ENCODE measurements around the gene GRK4.
"Not testable (repeated sequence)": the region's sequence is repeated elsewhere in the genome, so short reads cannot be mapped to it uniquely, and the experiment has no call there.

DNA sequence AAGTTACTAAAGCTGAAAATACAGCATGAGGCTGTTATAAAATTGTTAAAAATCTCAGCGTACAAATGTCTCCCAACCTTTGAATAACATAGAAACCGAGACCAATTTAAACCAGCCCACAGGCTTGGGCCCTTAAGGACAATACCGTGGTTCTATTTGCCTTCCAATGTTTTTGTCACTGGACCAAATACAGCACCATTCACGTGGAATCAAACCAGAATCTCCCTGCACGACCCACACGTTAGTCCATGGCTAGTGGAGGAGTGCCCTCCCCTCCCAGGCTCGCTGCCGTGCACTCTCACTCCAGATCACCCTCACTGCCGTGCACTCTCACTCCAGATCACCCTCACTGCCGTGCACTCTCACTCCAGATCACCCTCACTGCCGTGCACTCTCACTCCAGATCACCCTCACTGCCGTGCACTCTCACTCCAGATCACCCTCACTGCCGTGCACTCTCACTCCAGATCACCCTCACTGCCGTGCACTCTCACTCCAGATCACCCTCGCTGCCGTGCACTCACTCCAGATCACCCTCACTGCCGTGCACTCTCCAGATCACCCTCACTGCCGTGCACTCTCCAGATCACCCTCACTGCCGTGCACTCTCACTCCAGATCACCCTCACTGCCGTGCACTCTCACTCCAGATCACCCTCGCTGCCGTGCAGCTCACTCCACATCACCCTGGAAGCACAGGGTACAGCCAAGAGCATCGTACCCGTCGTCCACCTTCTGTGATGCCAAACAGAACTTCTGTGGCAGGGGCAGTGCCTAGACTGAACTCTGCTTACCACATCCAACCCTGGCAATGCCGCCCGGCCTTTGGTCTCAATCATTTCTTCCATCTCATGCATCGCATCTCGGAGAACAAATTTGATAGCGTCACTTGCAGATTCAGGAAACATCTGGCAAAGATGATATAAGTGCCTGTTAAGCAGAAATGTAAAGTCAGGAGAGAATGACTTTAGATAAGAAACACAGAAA, 17.5 kb upstream of the GRK4 start:
- TF ChIP-seq, protein P1, sequence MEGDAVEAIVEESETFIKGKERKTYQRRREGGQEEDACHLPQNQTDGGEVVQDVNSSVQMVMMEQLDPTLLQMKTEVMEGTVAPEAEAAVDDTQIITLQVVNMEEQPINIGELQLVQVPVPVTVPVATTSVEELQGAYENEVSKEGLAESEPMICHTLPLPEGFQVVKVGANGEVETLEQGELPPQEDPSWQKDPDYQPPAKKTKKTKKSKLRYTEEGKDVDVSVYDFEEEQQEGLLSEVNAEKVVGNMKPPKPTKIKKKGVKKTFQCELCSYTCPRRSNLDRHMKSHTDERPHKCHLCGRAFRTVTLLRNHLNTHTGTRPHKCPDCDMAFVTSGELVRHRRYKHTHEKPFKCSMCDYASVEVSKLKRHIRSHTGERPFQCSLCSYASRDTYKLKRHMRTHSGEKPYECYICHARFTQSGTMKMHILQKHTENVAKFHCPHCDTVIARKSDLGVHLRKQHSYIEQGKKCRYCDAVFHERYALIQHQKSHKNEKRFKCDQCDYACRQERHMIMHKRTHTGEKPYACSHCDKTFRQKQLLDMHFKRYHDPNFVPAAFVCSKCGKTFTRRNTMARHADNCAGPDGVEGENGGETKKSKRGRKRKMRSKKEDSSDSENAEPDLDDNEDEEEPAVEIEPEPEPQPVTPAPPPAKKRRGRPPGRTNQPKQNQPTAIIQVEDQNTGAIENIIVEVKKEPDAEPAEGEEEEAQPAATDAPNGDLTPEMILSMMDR (IDR thresholded peaks at IDR 0.05) = not testable (repeated sequence)
- TF ChIP-seq POLR2A (IDR thresholded peaks at IDR 0.05) = not testable (repeated sequence)
